Measurements from ENCODE around the gene MSANTD7.

GRCh38 chr10:14875941-14876340 is 37.8 kb downstream of the MSANTD7 start:
- TF ChIP-seq, protein P1, sequence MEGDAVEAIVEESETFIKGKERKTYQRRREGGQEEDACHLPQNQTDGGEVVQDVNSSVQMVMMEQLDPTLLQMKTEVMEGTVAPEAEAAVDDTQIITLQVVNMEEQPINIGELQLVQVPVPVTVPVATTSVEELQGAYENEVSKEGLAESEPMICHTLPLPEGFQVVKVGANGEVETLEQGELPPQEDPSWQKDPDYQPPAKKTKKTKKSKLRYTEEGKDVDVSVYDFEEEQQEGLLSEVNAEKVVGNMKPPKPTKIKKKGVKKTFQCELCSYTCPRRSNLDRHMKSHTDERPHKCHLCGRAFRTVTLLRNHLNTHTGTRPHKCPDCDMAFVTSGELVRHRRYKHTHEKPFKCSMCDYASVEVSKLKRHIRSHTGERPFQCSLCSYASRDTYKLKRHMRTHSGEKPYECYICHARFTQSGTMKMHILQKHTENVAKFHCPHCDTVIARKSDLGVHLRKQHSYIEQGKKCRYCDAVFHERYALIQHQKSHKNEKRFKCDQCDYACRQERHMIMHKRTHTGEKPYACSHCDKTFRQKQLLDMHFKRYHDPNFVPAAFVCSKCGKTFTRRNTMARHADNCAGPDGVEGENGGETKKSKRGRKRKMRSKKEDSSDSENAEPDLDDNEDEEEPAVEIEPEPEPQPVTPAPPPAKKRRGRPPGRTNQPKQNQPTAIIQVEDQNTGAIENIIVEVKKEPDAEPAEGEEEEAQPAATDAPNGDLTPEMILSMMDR (conservative IDR thresholded peaks at IDR 0.05; ENCODE audit: low read depth, low read length), result no peak
- no peak for TF ChIP-seq EZH2 (IDR thresholded peaks at IDR 0.05; ENCODE audit: borderline replicate concordance, low read depth, low read length, poor library complexity, severe bottlenecking)

All from A673 (cell line).